ENCODE measurements around the gene RIMBP3C.
"Not testable (repeated sequence)": the region's sequence is repeated elsewhere in the genome, so short reads cannot be mapped to it uniquely, and the experiment has no call there.

Gene RIMBP3C

GRCh38 chr22:21526705-21527500 lies 24.4 kb downstream of the RIMBP3C start:
- not testable (repeated sequence) for H3K4me1 ChIP-seq (ENCODE audit: insufficient read depth, low read length); H3K4me3 ChIP-seq (ENCODE audit: low read length); H2AFZ ChIP-seq (ENCODE audit: low read depth, low read length); H3K27me3 ChIP-seq (ENCODE audit: insufficient read depth, low read length); H3K36me3 ChIP-seq (ENCODE audit: insufficient read depth, low read length); H3K9me3 ChIP-seq (ENCODE audit: low read length)

- H3K4me3 ChIP-seq (ENCODE audit: low read length); H3K9me3 ChIP-seq (ENCODE audit: low read length); H3K27me3 ChIP-seq (ENCODE audit: insufficient read depth, low read length); H3K36me3 ChIP-seq (ENCODE audit: insufficient read depth, low read length); H2AFZ ChIP-seq (ENCODE audit: low read depth, low read length); H3K4me1 ChIP-seq (ENCODE audit: insufficient read depth, low read length): not testable (repeated sequence)
These were observed 34.1 kb downstream of the RIMBP3C start for GRCh38 chr22:21516970-21517764.

GRCh38 chr22:21516522-21516921 lies 34.7 kb downstream of the RIMBP3C start:
- H3K36me3 ChIP-seq (ENCODE audit: insufficient read depth, low read length); H3K4me3 ChIP-seq (ENCODE audit: low read length); H3K4me1 ChIP-seq (ENCODE audit: insufficient read depth, low read length); H3K9me3 ChIP-seq (ENCODE audit: low read length); H3K27me3 ChIP-seq (ENCODE audit: insufficient read depth, low read length); H2AFZ ChIP-seq (ENCODE audit: low read depth, low read length): not testable (repeated sequence)

GRCh38 chr22:21515234-21515633 lies 36.0 kb downstream of the RIMBP3C start:
- not testable (repeated sequence) for H3K36me3 ChIP-seq (ENCODE audit: insufficient read depth, low read length); H3K27me3 ChIP-seq (ENCODE audit: insufficient read depth, low read length); H3K4me1 ChIP-seq (ENCODE audit: insufficient read depth, low read length); H2AFZ ChIP-seq (ENCODE audit: low read depth, low read length); H3K4me3 ChIP-seq (ENCODE audit: low read length); H3K9me3 ChIP-seq (ENCODE audit: low read length)

- not testable (repeated sequence) for H3K36me3 ChIP-seq (ENCODE audit: insufficient read depth, low read length); H3K4me3 ChIP-seq (ENCODE audit: low read length); H2AFZ ChIP-seq (ENCODE audit: low read depth, low read length); H3K9me3 ChIP-seq (ENCODE audit: low read length); H3K27me3 ChIP-seq (ENCODE audit: insufficient read depth, low read length); H3K4me1 ChIP-seq (ENCODE audit: insufficient read depth, low read length)
These were observed 37.1 kb downstream of the RIMBP3C start for GRCh38 chr22:21514117-21514516.

- not testable (repeated sequence) for H3K4me1 ChIP-seq (ENCODE audit: insufficient read depth, low read length)
These were observed 39.2 kb downstream of the RIMBP3C start for GRCh38 chr22:21512022-21512421.

GRCh38 chr22:21510397-21510796 lies 40.9 kb downstream of the RIMBP3C start:
- H3K27me3 ChIP-seq (ENCODE audit: insufficient read depth, low read length); H3K36me3 ChIP-seq (ENCODE audit: insufficient read depth, low read length); H3K4me3 ChIP-seq (ENCODE audit: low read length); H2AFZ ChIP-seq (ENCODE audit: low read depth, low read length); H3K9me3 ChIP-seq (ENCODE audit: low read length); H3K4me1 ChIP-seq (ENCODE audit: insufficient read depth, low read length): not testable (repeated sequence)

More at GRCh38 chr22:21512022-21512421, 39.2 kb downstream of the RIMBP3C start:
- not testable (repeated sequence) for H3K4me3 ChIP-seq (ENCODE audit: low read length); H2AFZ ChIP-seq (ENCODE audit: low read depth, low read length); H3K9me3 ChIP-seq (ENCODE audit: low read length); H3K36me3 ChIP-seq (ENCODE audit: insufficient read depth, low read length); H3K27me3 ChIP-seq (ENCODE audit: insufficient read depth, low read length)

- H2AFZ ChIP-seq (ENCODE audit: low read depth, low read length); H3K4me1 ChIP-seq (ENCODE audit: insufficient read depth, low read length); H3K27me3 ChIP-seq (ENCODE audit: insufficient read depth, low read length); H3K9me3 ChIP-seq (ENCODE audit: low read length); H3K36me3 ChIP-seq (ENCODE audit: insufficient read depth, low read length); H3K4me3 ChIP-seq (ENCODE audit: low read length): not testable (repeated sequence)
These were observed 51.4 kb downstream of the RIMBP3C start for GRCh38 chr22:21499623-21500506.

- not testable (repeated sequence) for H3K4me1 ChIP-seq (ENCODE audit: insufficient read depth, low read length); H3K36me3 ChIP-seq (ENCODE audit: insufficient read depth, low read length); H3K4me3 ChIP-seq (ENCODE audit: low read length); H3K27me3 ChIP-seq (ENCODE audit: insufficient read depth, low read length); H3K9me3 ChIP-seq (ENCODE audit: low read length); H2AFZ ChIP-seq (ENCODE audit: low read depth, low read length)
These were observed 52.8 kb downstream of the RIMBP3C start for GRCh38 chr22:21498489-21498888.

GRCh38 chr22:21497984-21498383 lies 53.3 kb downstream of the RIMBP3C start:
- H2AFZ ChIP-seq (ENCODE audit: low read depth, low read length); H3K4me3 ChIP-seq (ENCODE audit: low read length); H3K27me3 ChIP-seq (ENCODE audit: insufficient read depth, low read length); H3K4me1 ChIP-seq (ENCODE audit: insufficient read depth, low read length); H3K9me3 ChIP-seq (ENCODE audit: low read length); H3K36me3 ChIP-seq (ENCODE audit: insufficient read depth, low read length): not testable (repeated sequence)

Measured in neuron (in vitro differentiated cells).